NCI-H2227 (cell line): ENCODE measurements around the gene LGALS9B.
"Not testable (repeated sequence)": the region's sequence is repeated elsewhere in the genome, so short reads cannot be mapped to it uniquely, and the experiment has no call there.

Experiments
- DNase-seq: peaks from one replicate; lab custom pipeline; 2025; ENCODE audit not compliant: unreplicated experiment; lab: John Stamatoyannopoulos, UW

The LGALS9B gene

DNA sequence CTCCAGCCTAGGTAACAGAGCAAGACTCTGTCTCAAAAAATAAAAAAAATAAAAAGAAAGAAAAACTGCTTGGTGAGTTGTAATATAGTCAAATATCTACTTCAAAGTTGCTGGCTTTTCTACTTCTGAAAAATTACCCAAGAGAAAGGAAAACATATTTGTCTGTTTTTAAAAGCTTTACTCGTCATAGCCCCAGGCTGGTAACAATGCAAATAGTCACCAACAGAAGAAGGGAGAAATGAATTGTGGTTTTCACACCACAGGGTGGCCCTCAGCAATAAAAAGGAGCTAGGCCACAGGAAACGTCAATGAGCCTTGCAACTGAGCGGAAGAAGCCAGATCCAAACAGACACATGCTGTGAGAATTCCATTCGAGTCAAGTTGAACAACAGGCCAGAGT is 1.8 kb upstream of the LGALS9B start:
- not testable (repeated sequence) for DNase-seq

DNA sequence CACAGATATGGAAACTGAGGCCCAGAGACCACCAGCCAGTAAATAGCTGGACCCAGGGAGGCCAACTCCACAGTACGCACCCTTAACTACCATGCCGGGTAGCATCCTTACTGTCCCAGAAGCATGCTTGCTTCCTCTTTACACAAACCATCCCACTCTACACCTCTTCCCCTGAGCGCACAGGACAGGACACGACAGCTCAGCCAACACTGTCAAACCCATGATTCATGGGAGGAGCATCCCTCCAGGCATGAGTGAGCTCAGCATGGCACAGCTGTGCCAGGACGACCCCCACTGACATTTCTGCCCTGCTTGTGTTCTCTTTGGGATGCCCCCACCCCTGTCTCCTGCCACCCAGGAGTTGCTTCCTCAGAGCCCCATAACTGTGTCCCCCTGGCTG is 340 bp downstream of the LGALS9B start:
- not testable (repeated sequence) for DNase-seq

DNA sequence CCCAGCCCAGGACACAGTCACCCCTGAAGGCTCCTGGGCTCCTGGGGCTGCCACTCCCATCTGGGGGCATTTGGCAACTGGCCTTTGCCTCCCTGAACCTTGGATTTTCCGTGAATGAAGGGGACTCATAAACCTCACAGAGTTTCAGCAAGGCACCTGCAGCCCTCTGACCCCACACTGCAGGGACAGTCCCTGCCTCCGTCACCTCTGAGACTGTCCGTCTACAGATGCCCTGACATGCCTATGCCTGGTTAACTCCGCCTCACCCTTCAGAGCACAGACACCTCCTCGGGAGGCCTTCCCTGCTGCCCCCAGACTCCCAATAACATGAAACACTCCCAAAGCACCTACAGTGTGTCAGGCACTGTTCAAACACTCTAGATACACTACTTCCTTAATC is 786 bp downstream of the LGALS9B start:
- not testable (repeated sequence) for DNase-seq

DNA sequence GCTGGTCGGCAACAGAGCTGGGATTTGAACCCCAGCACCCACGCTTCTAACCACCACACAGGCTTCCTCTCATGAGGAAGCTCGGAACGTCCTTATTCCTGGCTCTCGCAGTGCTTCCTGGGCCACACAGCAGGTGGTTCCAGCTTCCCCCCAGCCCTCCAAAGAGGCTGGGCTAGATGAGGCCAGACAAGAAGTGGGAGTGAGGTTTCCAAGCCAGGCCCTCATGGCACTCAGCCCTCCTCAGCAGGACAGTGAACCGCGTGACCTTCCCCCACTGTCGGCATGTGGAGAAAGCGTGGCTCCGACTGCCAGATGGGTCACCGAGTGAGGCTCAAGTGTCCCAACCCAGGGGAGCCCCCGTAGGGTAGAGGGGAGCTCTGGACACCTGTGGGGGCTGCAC is 1.8 kb downstream of the LGALS9B start:
- DNase-seq, result not testable (repeated sequence)

DNA sequence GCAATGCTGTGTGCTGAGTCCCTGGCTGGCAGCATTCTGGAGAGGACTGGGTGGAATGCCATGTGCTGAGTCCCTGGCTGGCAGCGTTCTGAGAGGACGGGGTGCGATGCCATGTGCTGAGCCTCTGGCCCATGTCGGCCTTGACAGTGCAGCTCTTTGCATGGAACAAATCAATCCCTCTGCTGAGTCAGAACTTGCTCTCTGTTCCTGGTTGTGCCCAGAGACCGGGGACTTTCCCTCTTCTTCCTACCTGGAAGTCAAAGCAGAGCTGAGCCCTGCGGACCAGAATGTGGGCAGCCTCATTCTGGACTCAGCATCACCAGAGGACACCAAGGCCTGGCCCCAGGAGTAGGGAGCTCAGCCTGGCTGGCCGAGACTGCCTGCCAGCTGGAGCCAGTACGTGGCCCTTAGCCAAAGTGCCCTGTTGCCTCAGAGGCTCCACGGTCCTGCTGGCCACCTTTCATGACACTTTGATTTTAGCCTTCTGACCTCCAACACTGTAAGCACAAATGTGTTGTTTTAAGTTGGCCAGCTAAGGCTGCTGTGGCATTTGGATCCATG is 2.4 kb downstream of the LGALS9B start:
- not testable (repeated sequence) for DNase-seq

DNA sequence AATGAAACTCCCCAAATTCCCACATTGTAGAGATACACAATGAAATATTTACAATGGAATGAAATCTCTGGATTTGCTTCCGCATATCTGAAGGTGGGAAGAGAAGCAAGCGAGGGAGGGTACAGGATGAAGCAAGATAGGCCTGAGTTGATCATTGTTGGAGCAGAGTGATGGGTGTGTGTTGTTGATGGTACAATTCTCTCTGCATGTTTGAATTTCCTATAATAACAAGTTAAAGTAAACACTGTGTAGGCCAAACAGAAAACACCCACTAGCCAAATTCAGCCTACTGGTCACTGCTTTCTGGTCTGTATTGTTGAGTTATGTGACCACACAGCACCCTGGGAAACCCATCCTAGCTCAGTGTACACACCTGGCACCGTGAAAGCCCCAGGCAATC is 5.2 kb downstream of the LGALS9B start:
- DNase-seq, result not testable (repeated sequence)

DNA sequence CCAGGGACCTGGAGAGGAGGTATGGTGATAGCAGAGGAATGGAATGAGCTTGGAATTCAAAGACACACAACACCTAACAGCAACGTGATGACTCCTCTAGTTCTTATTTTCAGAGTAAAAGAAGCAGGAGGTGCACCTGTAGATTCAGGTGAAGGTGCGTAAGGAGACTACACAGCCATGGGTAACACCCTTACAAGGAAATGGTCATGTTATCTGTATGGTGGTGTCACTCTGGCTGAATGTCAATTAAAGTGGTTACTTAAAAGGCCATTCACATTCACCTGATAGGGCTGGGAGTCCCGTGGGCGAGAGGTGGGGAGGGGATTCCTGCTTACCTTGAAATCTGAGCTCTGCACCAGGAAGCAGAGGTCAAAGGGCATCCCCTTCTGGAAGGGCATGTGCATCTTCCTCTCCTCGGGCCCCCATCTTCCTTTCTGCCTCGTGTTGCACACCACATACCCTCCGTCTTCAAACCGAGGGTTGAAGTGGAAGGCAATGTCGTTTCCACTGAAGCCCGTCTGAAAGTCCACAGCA is 9.4 kb downstream of the LGALS9B start:
- not testable (repeated sequence) for DNase-seq

DNA sequence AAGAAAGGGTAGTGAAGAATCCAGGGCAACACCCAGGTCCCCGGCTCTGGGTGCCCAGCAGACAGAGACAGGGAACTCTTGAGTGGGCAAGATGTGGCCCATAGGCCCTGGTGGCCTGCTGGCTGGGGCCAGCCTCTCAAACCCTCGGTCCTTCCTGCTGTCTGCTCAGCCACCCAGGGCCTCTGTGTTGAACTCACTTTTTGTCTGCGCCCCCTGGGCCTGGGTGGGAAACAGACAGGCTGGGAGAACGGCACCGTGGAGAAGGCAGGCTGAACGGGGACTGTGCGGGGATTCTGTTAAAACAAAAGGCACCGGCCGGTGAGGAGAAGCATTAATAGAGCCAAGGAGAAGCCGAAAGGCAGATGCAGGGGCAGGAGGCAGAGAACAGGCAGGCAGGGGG is 12.2 kb downstream of the LGALS9B start:
- not testable (repeated sequence) for DNase-seq

DNA sequence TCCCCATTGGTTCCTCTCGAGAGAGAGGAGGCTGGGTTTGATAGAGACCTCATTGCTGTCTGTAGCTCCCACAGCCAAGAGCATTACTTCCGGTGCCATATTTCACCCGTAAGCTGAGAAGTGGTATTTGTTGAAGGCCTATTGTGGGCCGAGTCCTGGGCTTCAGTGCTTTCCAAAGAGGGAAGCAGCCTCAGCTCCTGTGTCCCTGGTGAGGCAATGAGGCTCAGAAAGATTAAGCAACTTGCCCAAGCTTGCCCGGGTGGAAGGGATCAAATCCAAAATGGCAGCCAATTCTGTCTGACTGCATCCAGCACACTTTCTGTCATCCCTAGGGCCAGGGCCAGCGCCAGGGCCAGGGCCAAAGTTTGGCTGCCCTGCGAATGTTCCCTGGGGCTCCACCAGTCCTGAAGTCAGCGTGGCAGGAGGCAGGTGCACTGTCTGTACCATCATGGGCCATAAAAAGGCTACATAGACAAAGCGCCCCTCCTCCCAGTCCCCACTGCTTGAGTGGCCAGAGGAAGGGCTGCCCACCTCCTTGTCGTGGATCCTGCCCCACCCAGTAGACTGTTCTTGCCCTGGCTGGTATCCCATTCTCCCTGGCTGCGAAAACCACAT is 13.4 kb downstream of the LGALS9B start:
- DNase-seq, result not testable (repeated sequence)

DNA sequence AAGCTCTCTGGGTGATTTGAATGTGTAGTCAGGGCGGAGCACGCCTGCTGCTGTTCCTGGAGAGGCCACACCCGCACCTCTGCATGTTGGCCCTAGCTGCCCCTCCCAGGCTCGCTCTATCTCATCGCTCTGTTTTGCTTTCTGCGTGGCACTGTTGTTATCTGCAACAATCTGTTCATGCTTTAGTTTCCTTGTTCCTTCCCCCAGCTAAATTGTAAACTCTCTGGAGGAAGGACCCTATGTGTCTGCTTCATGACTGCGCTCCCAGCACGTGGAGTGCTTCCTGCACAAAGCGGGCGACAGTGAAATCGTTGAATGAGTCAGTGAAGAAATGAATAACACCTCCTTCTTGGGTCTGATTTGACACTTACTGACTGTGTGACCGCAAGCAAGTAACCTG is 16.5 kb downstream of the LGALS9B start:
- DNase-seq, result not testable (repeated sequence)

DNA sequence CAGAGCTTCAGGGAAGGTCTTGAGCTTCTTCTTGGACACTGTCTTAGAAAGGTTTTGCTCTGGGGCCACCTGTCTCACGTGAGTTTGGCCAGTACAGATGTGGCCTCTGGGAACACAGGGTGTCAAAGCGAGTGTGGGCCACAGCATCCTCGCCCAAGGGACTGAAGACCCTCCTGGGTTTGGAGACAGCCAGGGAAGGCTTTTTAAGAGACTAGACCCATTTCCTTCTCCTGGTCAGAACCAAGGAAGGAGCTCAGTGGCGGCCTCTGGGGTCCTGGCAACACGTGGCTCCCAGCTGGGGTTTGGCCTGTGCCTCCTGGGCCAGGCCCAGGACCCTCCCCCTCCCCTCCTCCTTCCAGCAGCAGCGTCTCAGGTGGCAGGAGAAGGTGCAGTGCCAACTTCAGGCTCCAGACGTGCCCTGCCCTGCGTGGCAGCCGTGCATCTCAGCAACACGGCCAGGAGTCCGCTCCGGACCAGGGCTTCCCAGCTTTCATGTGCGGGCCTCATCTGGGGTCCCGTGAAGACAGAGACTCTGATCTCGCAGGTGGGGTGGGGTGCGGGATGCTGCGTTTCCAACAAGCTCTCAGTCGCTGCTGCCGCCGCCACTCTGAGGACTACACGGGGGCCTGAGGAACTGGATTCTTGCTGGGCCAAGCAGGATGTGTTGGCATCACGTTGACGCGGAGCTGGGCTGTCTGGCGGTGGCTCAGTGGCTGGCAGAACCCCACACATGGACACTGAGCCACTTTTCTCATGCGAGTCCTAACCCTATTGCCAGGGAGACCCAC is 19.6 kb downstream of the LGALS9B start:
- not testable (repeated sequence) for DNase-seq

DNA sequence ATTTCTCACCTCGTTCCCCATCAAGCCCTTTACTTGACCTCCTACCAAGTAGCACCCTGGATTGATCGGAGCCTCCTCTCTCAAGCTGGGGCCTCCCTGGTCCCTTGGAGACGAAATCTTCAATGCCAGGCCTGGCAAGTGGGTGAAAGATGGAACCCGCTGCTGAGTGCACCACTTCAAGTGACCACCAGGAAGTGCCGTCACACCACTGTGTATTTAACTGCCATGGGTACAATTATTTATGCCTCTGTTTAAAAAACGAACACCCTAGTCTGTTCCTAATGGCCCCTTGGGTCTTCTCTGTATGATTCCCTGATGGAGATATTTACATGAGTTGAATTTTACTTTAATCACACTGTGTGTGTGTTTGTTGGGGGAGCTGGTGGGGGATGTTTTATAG is 20.4 kb downstream of the LGALS9B start:
- not testable (repeated sequence) for DNase-seq

DNA sequence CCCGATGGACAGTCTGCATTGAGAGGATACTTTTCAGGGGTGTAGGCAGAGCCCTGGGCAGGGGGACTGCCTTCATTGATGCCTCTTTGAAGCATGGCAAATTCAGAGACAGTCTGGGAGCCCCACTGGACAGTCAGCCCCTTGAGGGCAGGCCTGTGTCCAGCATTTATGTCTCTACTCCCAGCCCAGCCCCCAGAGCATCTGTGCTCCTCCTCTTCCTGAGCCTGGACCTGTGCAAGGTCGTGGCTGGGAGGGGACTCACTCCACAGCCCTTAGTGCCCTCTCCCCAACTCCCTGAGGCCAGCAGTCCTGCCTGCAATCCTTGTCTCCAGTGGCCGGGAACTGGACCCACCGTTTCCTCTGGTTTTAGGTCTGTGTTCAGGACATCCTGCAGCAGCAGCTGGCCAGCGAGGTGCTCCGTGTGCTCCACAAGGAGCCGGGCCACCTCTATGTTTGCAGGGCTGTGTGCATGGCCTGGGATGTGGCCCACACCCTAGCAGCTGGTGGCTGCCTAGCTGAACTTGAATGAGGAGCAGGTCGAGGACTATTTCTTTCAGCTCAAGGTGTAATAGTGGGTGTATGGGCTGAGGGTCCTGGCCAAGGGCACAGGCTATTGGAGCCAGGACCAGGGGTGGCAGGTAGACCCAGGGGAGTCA is 22.6 kb downstream of the LGALS9B start:
- not testable (repeated sequence) for DNase-seq

DNA sequence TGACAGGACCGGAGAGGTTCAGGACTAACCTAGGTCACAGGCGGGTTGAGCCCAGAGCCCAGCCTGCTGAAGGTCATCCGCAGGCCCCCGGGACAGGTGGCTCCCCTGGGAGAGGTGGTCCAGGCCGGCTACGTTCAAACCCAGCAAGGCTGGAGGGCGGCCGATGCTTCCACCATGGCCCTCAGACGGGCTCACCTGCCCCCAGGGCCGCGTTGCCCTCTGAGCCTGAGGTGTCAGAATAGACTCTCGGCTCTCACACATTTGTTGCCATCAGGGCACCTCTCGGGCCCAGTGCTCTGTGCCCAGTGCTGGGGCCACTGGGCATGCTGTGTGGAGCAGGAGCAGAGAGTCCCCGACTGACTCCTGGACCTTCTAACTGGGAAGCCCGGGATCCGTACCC is 23.2 kb downstream of the LGALS9B start:
- DNase-seq, result not testable (repeated sequence)

DNA sequence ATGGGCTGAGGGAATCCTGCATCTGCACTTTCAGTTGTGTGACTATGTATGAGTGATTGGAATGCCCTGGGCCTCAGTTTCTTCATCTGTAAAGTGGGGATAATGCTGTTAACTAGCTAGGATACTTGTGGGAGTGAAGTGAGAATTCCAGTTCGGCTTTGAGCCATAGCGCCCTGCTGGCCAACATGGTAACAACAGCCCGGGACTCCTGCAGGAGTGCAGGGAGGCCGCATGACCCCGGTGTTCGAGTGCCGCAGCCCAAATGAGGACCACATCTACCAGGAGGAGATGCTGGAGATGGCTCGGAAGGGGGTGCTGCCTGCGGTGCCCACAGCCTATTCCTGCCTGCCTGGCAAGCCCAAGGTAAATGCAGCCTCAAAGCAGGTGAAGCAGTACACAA is 23.7 kb downstream of the LGALS9B start:
- not testable (repeated sequence) for DNase-seq

DNA sequence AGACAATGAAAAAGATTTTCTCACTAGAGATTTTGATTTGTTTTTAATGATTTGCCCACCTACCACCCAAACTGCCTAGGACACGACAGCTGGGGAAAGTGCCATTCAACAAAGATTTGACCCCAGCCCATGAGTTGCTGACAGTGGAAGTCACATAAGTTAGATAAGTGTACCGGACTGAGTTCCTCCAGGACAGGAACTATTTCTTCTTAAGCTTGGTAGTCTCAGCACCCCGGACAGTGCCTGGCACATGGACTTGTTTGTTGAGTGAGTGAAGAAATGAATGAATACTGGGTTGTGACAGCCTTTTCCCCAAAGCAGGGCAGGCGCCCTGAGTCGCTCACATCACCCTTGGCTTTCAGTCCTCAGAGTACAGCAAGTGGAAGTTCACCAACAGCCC is 26.7 kb downstream of the LGALS9B start:
- not testable (repeated sequence) for DNase-seq

DNA sequence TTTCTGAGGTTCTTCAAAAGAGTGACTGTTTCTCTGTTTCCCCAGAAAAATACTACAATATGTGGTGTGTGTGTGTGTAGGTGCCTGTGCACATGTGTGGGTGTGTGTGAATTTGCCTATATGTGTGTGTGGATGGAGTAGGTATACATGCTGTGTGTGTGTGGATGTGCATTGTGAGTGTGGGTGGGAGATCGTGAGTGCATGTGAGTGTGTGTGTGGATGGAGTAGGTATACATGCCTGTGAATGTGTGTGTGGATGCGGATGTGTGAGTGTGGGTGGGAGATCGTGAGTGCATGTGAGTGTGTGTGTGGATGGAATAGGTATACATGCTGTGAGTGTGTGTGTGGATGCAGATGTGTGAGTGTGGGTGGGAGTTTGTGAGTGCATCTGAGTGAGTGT is 32.2 kb downstream of the LGALS9B start:
- not testable (repeated sequence) for DNase-seq

DNA sequence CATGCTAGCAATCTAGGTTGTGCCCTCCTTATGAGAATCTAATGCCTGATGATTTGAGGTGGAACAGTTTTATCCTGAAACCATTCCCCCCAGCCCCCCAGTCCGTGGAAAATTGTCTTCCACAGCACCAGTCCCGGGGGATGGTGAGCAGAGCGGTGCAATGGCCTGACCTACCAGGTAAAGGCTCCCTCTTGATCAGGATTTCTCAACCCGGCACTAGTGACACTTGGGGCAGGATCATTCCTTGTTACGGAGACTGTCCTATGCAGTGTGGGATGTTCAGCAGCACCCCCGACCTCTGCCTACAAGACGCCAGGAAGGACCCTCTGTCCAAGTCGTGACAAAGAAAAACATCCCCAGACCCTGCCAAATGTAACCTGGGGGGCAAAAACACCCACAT is 34.0 kb downstream of the LGALS9B start:
- DNase-seq, result not testable (repeated sequence)

DNA sequence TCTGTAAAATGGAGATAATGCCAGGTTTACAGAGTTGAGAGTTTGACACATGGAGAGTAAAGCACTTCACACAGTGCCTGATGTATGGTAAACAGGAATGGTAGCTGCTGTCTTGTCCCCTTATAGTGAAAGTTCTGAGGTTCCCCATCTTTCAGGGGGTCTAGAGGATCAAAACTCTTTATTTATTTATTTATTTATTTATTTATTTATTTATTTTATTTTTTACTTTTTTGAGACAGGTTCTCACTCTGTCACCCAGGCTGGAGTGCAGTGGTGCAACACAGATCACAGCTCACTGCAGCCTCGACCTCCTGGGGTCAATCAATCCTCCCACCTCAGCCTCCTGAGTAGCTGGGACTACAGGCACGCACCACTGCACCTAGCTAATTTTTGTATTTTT is 40.1 kb downstream of the LGALS9B start:
- not testable (repeated sequence) for DNase-seq

DNA sequence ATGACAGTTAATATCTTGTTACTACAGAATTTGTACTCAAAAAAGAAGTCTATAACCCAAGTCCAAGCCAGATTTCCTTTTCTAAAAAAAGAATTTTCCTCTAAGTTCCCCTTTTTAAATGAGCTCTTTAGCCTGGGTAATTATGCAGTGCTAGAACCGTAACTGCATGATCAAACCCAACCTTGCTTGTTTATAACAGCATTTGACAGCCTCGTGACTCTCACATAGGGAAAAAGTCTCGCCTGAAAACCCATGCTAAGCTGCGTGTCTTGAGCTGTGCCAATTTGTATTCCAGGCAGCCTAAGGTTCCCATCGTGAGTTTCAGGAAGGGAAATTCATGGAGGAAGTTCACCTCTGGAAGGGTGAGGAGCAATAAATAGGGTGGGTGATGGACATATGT is 44.5 kb downstream of the LGALS9B start:
- DNase-seq, result not testable (repeated sequence)

DNA sequence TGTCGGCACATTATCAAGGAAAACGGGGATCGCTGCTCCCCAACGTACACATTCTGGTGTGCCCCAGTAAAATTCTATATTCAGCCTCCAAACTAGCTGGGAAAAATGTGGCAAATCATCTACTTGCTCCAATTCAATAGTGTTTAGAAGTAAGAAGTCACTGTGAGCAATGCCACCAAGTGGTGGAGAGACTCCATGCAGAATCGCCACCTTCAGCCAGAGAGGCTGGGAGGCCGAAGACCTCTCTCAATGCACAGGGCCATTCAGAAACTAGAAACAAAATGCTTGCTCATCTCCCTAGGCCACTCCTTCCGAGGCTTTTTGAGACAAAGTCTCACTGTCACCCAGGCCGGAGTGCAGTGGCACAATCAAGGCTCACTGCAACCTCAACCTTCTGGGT is 48.5 kb downstream of the LGALS9B start:
- not testable (repeated sequence) for DNase-seq
